ENCODE results near the gene MYOZ1.

MYOZ1 gene

DNA sequence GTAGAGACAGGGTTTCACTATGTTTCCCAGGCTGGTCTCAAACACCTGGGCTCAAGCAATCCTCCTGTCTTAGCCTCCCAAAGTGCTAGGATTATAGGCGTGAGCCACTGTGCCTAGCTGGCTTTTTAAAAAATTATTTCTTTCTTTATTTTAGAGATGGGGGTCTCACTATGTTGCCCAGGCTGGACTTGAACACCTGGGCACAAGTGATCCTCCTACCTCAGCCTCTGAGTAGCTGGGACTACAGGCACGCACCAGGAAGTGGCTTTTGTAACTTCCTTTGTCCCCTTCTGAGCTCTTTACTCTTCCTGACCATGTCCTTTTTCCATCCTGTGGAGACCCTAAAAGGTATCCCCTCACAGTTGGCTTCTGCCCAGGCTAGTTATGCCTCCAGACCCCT, 2.1 kb upstream of the MYOZ1 start:
- H4K8ac ChIP-seq (ENCODE audit: low read depth, low read length) = no peak overlapping the region
- no peak overlapping the region for H2AK5ac ChIP-seq (ENCODE audit: low read length)
- no peaks in the 10 kb centered on the region for H3K36me3 ChIP-seq (ENCODE audit: control insufficient read depth in 1 of 2, insufficient read depth in 2 of 2, low read length in 2 of 2)
- no peak for DNase-seq
- peaks cover 3% of the 10 kb centered on the region for H3K79me2 ChIP-seq (ENCODE audit: control insufficient read depth, insufficient read depth, low read length, poor library complexity)
- peak overlapping the region; percentile 36 for H4K91ac ChIP-seq (ENCODE audit: low read depth, low read length)
- no peak overlapping the region for H2AFZ ChIP-seq (ENCODE audit: insufficient read depth, low read length, poor library complexity)
- H3K18ac ChIP-seq (ENCODE audit: low read length) = no peak overlapping the region
- no peak overlapping the region for H2BK5ac ChIP-seq (ENCODE audit: low read depth, low read length, poor library complexity)
- H3K4ac ChIP-seq (ENCODE audit: low read depth, low read length) = no peak overlapping the region
- peaks cover 19% of the 10 kb centered on the region for H3K79me1 ChIP-seq (ENCODE audit: low read length)
- no peak overlapping the region for H2BK120ac ChIP-seq (ENCODE audit: insufficient read depth, low read length, poor library complexity)
- peaks cover 23 to 36% of the 10 kb centered on the region in 2 experiments for H3K4me1 ChIP-seq (ENCODE audit: control insufficient read depth in 1 of 2, insufficient read depth in 2 of 2, low read length in 2 of 2)
- H3K14ac ChIP-seq (ENCODE audit: low read length) = no peak overlapping the region
- H3K27me3 ChIP-seq (ENCODE audit: insufficient read depth, low read length) = no peaks in the 10 kb centered on the region
- no peak overlapping the region for H2BK12ac ChIP-seq (ENCODE audit: low read length)
- H3K23ac ChIP-seq (ENCODE audit: low read length) = no peak overlapping the region
- no peak overlapping the region for H3K9ac ChIP-seq (ENCODE audit: low read length)
- no peak overlapping the region for H4K12ac ChIP-seq (ENCODE audit: low read depth, low read length)
- no peak overlapping the region for H3K4me2 ChIP-seq (ENCODE audit: low read length)
- no CpG with 5 or more reads among the region's 2 CpGs for WGBS (ENCODE audit: extremely low coverage, insufficient coverage, insufficient read length)
- H3K27ac ChIP-seq (ENCODE audit: low read depth, low read length) = no peak overlapping the region
- no peaks in the 10 kb centered on the region for H3K9me3 ChIP-seq (ENCODE audit: insufficient read depth, low read depth, low read length)
- H3K4me3 ChIP-seq (ENCODE audit: low read depth, low read length) = no peak overlapping the region

GRCh38 chr10:73639286-73639685, 2.0 kb downstream of the MYOZ1 start:
- no peak for DNase-seq
- no peak overlapping the region for H3K27ac ChIP-seq (ENCODE audit: low read depth, low read length)
- H2BK120ac ChIP-seq (ENCODE audit: insufficient read depth, low read length, poor library complexity) = no peak overlapping the region
- no peak overlapping the region for H4K91ac ChIP-seq (ENCODE audit: low read depth, low read length)
- H2BK5ac ChIP-seq (ENCODE audit: low read depth, low read length, poor library complexity) = no peak overlapping the region
- H4K8ac ChIP-seq (ENCODE audit: low read depth, low read length) = no peak overlapping the region
- H3K9ac ChIP-seq (ENCODE audit: low read length) = no peak overlapping the region
- H3K14ac ChIP-seq (ENCODE audit: low read length) = no peak overlapping the region
- peaks cover 10% of the 10 kb centered on the region for H3K79me1 ChIP-seq (ENCODE audit: low read length)
- peaks cover 11 to 18% of the 10 kb centered on the region in 2 experiments for H3K4me1 ChIP-seq (ENCODE audit: control insufficient read depth in 1 of 2, insufficient read depth in 2 of 2, low read length in 2 of 2)
- no peak overlapping the region for H3K23ac ChIP-seq (ENCODE audit: low read length)
- H3K4ac ChIP-seq (ENCODE audit: low read depth, low read length) = no peak overlapping the region
- H2AK5ac ChIP-seq (ENCODE audit: low read length) = no peak overlapping the region
- H3K27me3 ChIP-seq (ENCODE audit: insufficient read depth, low read length) = no peaks in the 10 kb centered on the region
- peaks cover 3% of the 10 kb centered on the region for H3K79me2 ChIP-seq (ENCODE audit: control insufficient read depth, insufficient read depth, low read length, poor library complexity)
- H2BK12ac ChIP-seq (ENCODE audit: low read length) = no peak overlapping the region
- no peak overlapping the region for H4K12ac ChIP-seq (ENCODE audit: low read depth, low read length)
- peaks cover 2% of the 10 kb centered on the region in 2 experiments for H3K36me3 ChIP-seq (ENCODE audit: control insufficient read depth in 1 of 2, insufficient read depth in 2 of 2, low read length in 2 of 2)
- peak overlapping the region; percentile 14 for H3K4me2 ChIP-seq (ENCODE audit: low read length)
- H3K4me3 ChIP-seq (ENCODE audit: low read depth, low read length) = no peak overlapping the region
- H3K18ac ChIP-seq (ENCODE audit: low read length) = no peak overlapping the region
- WGBS (ENCODE audit: extremely low coverage, insufficient coverage, insufficient read length) = no CpG with 5 or more reads among the region's 3 CpGs
- no peaks in the 10 kb centered on the region for H3K9me3 ChIP-seq (ENCODE audit: insufficient read depth, low read depth, low read length)
- no peak overlapping the region for H2AFZ ChIP-seq (ENCODE audit: insufficient read depth, low read length, poor library complexity)

DNA sequence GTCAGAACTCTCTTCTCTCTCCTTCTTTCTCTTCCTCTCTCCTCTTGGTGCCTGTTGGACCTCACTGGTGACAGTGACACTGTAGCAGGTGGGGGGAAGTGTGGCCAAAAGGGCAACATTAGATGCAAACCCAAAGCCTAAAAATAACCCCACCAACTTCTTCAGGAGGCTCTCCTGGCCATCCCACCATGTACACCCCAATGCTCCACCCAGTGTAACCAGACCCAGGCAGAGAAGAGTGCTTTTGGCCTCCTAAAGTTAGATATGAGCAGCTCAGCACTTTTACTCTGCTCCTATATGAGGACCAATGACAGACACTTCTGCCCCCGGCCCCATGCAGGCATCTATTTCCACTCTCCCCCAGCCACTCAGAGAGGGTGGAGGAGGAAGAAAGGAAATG, 5.5 kb downstream of the MYOZ1 start:
- Histone ChIP-seq H3K79me1 (ENCODE audit: low read length) (peaks cover 2% of the 10 kb centered on the region), H4K91ac (ENCODE audit: low read depth, low read length) (no peak overlapping the region), H2BK120ac (ENCODE audit: insufficient read depth, low read length, poor library complexity) (no peak overlapping the region), H3K79me2 (ENCODE audit: control insufficient read depth, insufficient read depth, low read length, poor library complexity) (no peaks in the 10 kb centered on the region), H3K14ac (ENCODE audit: low read length) (no peak overlapping the region), H3K36me3 (ENCODE audit: control insufficient read depth in 1 of 2, insufficient read depth in 2 of 2, low read length in 2 of 2) (peaks cover 3% of the 10 kb centered on the region in 2 experiments), H2BK5ac (ENCODE audit: low read depth, low read length, poor library complexity) (no peak overlapping the region), H3K4me3 (ENCODE audit: low read depth, low read length) (no peak overlapping the region), H3K9ac (ENCODE audit: low read length) (no peak overlapping the region), H2BK12ac (ENCODE audit: low read length) (no peak overlapping the region), H3K4ac (ENCODE audit: low read depth, low read length) (no peak overlapping the region), H3K27me3 (ENCODE audit: insufficient read depth, low read length) (no peaks in the 10 kb centered on the region), H3K23ac (ENCODE audit: low read length) (no peak overlapping the region), H4K8ac (ENCODE audit: low read depth, low read length) (no peak overlapping the region), H2AFZ (ENCODE audit: insufficient read depth, low read length, poor library complexity) (no peak overlapping the region), H4K12ac (ENCODE audit: low read depth, low read length) (no peak overlapping the region), H3K18ac (ENCODE audit: low read length) (no peak overlapping the region), H3K27ac (ENCODE audit: low read depth, low read length) (no peak overlapping the region), H3K9me3 (ENCODE audit: insufficient read depth, low read depth, low read length) (no peaks in the 10 kb centered on the region), H2AK5ac (ENCODE audit: low read length) (no peak overlapping the region), H3K4me2 (ENCODE audit: low read length) (no peak overlapping the region), H3K4me1 (ENCODE audit: control insufficient read depth in 1 of 2, insufficient read depth in 2 of 2, low read length in 2 of 2) (peaks cover 0 to 4% of the 10 kb centered on the region in 2 experiments)
- no CpG with 5 or more reads among the region's 1 CpG for WGBS (ENCODE audit: extremely low coverage, insufficient coverage, insufficient read length)
- DNase-seq = no peak

DNA sequence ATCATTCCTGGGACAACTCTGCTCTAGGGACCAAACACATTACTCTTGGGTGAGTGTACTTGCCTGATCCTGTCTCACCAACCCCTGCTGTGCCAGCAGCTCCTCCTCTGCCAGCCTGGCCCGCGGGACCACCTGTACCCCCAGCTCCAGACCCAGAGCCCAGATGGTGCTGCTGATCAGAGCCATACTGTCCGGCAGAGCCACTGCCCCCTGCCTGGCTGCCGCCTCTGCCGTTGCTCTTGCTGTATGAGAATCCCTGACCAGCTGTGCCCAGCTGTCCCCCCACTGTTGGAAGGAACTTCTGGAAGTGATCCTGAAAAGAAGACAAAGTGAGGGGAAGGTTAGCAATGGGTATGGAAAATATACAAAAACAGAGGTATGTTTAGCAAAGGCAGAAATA, 6.9 kb downstream of the MYOZ1 start:
- Histone ChIP-seq H3K79me1 (ENCODE audit: low read length) (no peaks in the 10 kb centered on the region), H2BK120ac (ENCODE audit: insufficient read depth, low read length, poor library complexity) (no peak overlapping the region), H3K79me2 (ENCODE audit: control insufficient read depth, insufficient read depth, low read length, poor library complexity) (no peaks in the 10 kb centered on the region), H3K4me1 (ENCODE audit: control insufficient read depth in 1 of 2, insufficient read depth in 2 of 2, low read length in 2 of 2) (no peaks in the 10 kb centered on the region), H3K14ac (ENCODE audit: low read length) (no peak overlapping the region), H2AFZ (ENCODE audit: insufficient read depth, low read length, poor library complexity) (no peak overlapping the region), H3K36me3 (ENCODE audit: control insufficient read depth in 1 of 2, insufficient read depth in 2 of 2, low read length in 2 of 2) (peaks cover 3% of the 10 kb centered on the region in 2 experiments), H3K9ac (ENCODE audit: low read length) (no peak overlapping the region), H4K91ac (ENCODE audit: low read depth, low read length) (no peak overlapping the region), H3K27me3 (ENCODE audit: insufficient read depth, low read length) (no peaks in the 10 kb centered on the region), H3K4ac (ENCODE audit: low read depth, low read length) (no peak overlapping the region), H4K8ac (ENCODE audit: low read depth, low read length) (no peak overlapping the region), H2BK12ac (ENCODE audit: low read length) (no peak overlapping the region), H3K4me3 (ENCODE audit: low read depth, low read length) (no peak overlapping the region), H2AK5ac (ENCODE audit: low read length) (no peak overlapping the region), H3K27ac (ENCODE audit: low read depth, low read length) (no peak overlapping the region), H3K4me2 (ENCODE audit: low read length) (no peak overlapping the region), H3K18ac (ENCODE audit: low read length) (no peak overlapping the region), H3K23ac (ENCODE audit: low read length) (no peak overlapping the region), H3K9me3 (ENCODE audit: insufficient read depth, low read depth, low read length) (no peaks in the 10 kb centered on the region), H2BK5ac (ENCODE audit: low read depth, low read length, poor library complexity) (no peak overlapping the region), H4K12ac (ENCODE audit: low read depth, low read length) (no peak overlapping the region)
- DNase-seq = no peak
- WGBS (ENCODE audit: extremely low coverage, insufficient coverage, insufficient read length) = no CpG with 5 or more reads among the region's 5 CpGs

All from trophoblast cell (in vitro differentiated cells and primary cell).